HG02973 (cell line): ENCODE measurements around the gene GNG13.
A peak's percentile ranks its signal among the peaks of the same experiment; 100 is the strongest.

Experiments used
- ATAC-seq: cut with Tn5 transposase; IDR thresholded peaks from one replicate; pipeline ENCODE4 v1.9.1; 2021; ENCODE audit warnings: moderate library complexity; ENCODE audit not compliant: unreplicated experiment

GNG13 gene

GRCh38 chr16:815861-816260 lies 15.3 kb upstream of the GNG13 start:
- no peak for ATAC-seq

- no peak for ATAC-seq
These were observed 14.4 kb upstream of the GNG13 start for GRCh38 chr16:814974-815373.

- ATAC-seq, result no peak
These were observed 13.4 kb upstream of the GNG13 start for GRCh38 chr16:813916-814412.

GRCh38 chr16:813204-813915 lies 12.8 kb upstream of the GNG13 start:
- ATAC-seq, result no peak

- ATAC-seq, result no peak
These were observed 7.5 kb upstream of the GNG13 start for GRCh38 chr16:808085-808386.

- peak; percentile 89 for ATAC-seq
These were observed 7.0 kb upstream of the GNG13 start for GRCh38 chr16:807347-808084.

GRCh38 chr16:805474-805873 lies 4.9 kb upstream of the GNG13 start:
- ATAC-seq, result no peak

GRCh38 chr16:804193-805048 lies 3.9 kb upstream of the GNG13 start:
- ATAC-seq, result no peak

GRCh38 chr16:803754-804080 lies 3.2 kb upstream of the GNG13 start:
- ATAC-seq, result no peak

GRCh38 chr16:802914-803753 lies 2.6 kb upstream of the GNG13 start:
- ATAC-seq, result no peak

GRCh38 chr16:802461-802860 lies 1.9 kb upstream of the GNG13 start:
- no peak for ATAC-seq

GRCh38 chr16:801584-802363 lies 1.2 kb upstream of the GNG13 start:
- no peak for ATAC-seq

GRCh38 chr16:800834-801511 lies 439 bp upstream of the GNG13 start:
- no peak for ATAC-seq

GRCh38 chr16:799111-799947 lies 1.2 kb downstream of the GNG13 start:
- no peak for ATAC-seq

GRCh38 chr16:798666-799065 lies 1.9 kb downstream of the GNG13 start:
- ATAC-seq, result no peak

- ATAC-seq, result no peak
These were observed 2.8 kb downstream of the GNG13 start for GRCh38 chr16:797686-798085.

GRCh38 chr16:797120-797420 lies 3.5 kb downstream of the GNG13 start:
- no peak for ATAC-seq

- ATAC-seq, result no peak
These were observed 4.0 kb downstream of the GNG13 start for GRCh38 chr16:796296-797119.
